HG03575 (cell line): ENCODE measurements around the gene RCC2.

ENCODE experiments used
- ATAC-seq: cut with Tn5 transposase; IDR thresholded peaks from one replicate; pipeline ENCODE4 v1.9.1; 2021; ENCODE audit not compliant: unreplicated experiment, insufficient number of reproducible peaks, low FRiP score; ENCODE audit errors: extremely low read depth

Gene RCC2

DNA sequence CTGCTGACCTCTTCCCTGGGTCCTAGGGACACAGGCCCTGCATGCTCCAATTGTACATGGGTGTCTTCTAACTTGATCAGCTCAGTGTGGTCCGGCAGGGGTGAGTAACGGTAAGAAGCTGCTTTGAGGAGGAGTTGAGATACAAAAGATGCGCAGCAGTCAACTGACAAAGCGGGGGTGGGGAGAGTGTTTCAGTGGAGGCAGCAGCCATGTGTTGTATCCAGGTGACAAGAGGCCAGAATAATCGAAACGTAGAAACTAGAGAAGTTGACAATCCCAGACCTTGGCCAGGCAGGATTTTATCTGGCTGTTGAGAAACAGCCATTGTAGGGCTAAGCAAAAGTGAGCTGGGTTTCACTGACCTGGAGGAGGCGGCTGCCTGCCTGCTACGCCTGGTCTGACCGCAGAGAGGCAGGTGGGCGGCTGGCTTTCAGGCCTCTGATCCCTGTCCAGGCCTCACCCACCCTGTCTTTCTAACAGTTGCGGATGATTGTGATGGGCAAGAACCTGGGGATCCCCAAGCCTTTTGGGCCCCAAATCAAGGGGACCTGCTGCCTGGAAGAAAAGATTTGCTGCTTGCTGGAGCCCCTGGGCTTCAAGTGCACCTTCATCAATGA is 38.6 kb downstream of the RCC2 start:
- no peak for ATAC-seq

DNA sequence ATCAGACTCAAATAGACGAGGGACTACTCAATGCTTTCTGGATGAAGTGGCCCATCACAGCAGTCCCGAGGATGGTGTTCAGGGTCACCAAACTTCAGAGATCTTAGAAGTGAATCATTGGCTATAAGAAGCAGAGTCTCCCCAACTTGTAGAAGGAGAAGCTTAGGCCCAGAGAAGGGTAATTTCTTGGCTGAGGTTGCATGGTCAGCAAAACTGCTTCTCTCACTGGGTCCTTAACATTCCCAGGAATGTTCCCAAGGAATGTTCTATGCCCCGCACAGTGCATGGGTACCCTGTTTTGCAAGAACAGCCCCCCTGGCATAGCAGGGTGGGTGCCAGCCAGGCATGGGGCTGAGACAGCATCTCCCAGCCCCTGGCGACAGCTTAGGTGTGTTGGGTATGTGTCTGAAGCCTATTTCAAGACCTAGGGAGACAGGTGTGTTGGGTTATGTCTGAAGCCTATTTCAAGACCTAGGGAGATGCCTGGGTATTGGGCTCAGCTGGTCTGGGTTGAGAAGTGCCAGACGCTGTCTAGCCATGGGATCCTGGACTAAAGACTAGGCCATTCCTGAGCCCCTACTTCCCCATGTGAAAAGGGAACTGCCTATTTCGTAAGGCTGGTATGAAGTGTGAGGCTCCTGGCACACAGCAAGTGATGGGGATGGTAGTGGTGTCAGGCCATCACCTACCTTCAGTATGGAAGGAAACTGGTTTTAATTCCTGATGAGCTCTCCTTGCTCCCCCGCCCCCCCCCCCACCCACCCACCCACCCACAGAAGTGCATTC is 41.4 kb downstream of the RCC2 start:
- no peak for ATAC-seq

DNA sequence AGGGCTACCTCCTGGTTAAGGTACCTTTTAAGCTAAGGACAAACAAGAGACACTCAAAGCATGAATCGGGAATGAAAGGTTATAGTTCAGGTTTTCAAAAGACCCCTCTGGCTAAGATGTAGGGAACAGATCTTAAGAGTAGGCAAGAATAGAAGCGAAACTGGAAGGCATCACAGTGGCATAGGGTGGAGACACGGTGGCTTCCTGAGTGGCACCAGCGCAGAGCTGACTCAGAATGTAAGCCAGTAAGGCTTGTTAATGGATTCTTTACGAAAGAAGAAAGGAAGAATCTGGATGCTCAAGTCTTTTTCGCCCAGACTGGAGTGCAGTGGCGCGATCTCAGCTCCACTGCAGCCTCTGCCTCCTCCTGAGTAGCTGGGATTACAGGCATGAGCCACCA is 46.2 kb downstream of the RCC2 start:
- ATAC-seq, result no peak

DNA sequence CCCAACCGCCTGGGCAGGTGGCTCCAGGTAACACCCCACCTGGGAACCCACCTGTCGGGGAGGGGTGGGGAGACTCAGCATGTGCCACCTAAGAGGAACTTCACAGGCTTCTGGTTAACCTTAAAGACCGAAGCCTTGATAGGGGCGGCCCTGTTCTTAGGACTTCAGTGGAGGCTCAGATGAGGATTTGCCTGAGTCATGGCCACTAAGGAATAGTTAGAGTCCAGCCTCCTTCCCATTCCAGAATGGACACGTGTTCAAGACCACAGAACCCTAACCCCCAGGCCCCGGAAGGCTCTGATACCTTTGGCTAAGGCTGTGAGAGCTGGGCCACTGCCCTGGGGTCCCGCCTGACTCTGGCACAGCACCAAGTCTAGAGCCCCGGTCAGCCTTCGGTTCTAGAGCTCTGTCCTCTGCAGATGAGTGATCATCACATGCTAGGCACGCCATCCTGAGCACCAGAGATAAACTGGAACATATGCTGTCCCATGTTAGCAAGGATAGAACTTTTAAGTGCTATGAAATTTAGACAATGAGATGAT is 47.2 kb downstream of the RCC2 start:
- no peak for ATAC-seq

DNA sequence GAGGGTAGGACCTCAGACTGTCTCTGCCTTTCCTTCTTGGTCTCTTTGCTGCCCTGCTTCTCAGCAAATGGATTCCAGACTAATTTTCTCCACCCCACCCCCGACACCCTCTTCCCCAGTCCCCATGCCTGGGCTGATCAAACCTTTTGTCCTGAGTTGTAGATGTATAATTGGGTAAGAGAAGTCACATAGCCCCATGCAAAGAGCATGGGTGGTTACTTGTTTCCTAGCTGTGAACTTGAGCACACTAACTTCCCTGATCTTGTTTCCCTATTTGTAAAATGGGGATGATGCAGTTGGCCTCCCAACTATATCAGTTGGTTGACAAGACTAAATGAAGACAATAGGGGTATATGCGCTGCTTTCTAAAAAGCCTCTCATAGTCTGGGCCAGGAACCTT is 58.3 kb downstream of the RCC2 start:
- no peak for ATAC-seq

DNA sequence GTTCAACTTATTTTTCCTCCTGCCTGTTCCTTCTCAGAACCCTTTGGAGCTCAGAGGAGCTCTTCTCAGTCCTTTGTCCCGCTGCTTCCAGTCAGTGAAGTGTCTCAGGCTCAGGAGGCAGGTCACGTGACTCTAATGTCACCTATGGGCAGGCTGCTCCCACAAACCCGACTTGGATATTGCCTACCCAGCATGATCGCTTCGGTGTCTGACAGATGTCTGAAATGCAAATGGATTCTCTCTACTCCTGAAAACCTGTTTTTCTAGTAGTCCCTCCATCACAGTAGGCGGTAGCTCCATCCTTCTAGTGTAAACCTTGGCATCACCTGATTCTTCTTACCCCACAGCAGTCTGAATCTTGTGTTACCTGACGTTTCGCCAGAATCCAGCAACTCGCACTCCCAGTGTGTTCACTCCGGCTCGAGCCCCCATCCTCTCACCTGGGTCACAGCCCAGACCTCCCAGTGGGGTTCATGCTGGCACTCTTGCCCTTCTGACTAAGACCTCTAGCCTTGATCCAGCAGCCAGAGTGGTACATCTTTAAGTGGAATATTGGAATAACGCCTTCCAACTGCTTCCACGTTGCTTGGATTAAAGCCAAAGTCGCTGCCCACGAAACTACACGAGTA is 62.0 kb downstream of the RCC2 start:
- ATAC-seq, result no peak

DNA sequence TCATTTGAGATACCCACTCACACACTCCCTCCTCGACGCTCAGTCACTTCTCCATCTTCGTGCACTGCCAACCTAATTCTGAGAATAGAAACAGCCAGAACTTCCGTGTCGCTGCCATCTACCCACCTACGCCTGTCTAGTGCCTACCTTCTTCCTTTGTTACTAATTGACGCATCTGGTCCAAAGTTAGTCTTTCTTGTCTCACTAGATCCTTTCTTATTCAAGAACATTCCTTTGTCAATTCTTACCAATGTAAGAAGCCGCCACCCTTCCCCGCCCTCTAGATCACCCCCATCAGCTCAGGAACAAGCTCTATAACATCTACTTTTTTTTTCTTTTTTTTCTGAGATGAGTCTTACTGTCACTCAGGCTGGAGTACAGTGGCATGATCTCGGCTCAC is 63.8 kb downstream of the RCC2 start:
- ATAC-seq, result no peak

DNA sequence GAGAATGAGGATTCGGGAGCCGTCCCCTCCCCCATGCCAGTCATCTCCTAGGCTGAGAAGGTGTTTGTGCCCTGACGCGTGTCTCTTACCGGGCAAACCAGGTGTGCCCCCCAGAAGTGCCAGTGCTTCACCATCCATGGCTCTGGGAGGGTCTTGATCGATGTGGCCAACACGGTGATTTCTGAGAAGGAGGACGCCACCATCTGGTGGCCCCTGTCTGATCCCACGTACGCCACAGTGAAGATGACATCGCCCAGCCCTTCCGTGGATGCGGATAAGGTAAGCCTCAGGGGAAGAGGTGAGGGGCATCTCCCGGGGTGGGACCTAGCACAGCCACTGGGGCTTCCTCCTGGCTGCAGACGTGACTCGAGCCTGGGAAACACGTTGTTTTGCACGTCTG is 66.5 kb downstream of the RCC2 start:
- ATAC-seq, result no peak

DNA sequence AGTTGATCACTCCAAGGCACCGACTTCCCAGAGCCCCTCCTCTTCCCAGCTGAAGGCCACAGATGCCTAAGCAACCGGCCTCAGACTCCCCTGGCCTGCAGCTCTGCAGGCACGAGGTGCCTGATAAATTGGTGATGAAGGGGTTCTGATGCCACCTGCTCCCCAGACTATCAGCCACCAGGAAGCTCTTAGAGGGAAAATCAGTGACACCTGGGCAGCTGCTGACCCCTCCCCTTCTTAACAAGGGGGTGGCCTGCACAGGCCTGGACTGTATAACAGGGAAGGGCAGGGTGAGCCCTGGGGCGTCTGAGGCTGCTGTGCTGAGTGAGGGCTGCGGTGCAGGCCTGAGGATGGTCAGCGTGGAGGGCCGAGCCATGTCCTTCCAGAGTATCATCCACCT is 67.6 kb downstream of the RCC2 start, which contains the start of gene PADI6:
TSS of gene PADI6 (plus strand) at position 301 of the 400 bp plus-strand sequence. CDS start at position 351, 50 bp downstream.
- no peak for ATAC-seq

DNA sequence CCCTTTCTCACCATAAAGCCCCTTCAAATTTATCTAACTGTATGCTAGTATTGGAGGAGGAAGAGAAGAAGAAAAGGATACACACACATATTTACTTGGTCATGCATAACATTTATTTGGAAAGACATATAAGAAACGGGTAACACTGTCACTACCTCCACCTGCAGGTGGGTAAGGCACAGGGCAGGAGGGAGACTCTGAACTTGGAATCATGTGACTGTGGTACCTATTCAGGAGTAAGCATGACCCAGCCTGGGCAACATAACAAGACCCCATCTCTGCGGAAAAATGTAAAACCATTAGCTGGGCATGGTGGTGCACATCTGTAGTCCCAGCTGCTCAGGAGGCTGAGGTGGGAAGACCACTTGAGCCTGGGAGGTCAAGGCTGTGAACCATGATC is 68.9 kb downstream of the RCC2 start:
- no peak for ATAC-seq

DNA sequence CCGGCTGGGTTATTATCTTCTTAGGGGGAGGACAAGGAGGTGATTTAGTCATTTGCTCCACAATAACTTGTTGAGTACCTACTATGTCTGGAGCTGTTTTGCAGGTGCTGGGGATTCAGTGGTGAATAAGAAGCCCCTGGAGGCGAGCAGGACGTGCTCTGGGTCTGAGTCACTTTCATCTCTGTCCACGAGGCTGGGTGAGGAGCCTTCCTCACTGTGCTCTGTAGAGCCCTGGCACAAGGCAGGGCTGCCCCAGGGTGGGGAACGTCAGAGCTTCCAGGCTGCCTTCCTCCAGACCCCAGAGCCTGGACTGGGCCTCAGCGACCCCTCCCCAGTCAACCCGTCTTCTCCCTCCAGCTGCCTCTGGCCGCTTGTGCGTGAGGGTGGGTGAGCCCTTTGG is 70.0 kb downstream of the RCC2 start:
- no peak for ATAC-seq

DNA sequence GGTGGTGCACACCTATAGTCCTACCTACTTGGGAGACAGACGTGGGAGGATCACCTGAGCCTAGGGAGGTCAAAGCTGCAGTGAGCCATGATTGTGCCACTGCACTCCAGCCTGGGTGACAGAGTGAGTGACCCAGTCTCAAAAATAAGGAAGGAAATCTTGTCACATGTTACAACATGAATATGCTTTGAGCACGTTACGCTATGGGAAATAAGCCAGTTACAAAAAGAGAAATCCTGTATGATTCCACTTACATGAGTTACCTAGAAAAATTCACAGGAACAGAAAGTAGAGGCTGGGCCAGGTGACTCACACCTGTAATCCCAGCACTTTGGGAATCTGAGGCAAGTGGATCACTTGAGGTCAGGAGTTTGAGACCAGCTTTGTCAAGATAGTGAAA is 74.2 kb downstream of the RCC2 start:
- no peak for ATAC-seq

DNA sequence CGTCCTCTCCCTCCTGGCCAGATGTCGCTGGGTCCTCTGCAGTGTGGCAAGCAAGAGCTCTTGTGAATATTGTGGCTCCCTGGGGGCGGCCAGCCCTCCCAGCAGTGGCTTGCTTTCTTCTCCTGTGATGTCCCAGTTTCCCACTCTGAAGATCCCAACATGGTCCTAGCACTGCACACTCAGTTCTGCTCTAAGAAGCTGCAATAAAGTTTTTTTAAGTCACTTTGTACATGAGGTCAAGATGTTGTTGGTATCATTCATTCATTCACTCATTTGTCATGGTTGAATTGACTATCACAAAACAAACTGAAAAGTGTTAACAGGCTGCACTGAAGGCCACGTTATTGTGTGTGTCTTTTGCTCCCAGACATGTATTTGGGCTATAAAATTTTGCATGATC is 75.7 kb downstream of the RCC2 start:
- ATAC-seq, result no peak

DNA sequence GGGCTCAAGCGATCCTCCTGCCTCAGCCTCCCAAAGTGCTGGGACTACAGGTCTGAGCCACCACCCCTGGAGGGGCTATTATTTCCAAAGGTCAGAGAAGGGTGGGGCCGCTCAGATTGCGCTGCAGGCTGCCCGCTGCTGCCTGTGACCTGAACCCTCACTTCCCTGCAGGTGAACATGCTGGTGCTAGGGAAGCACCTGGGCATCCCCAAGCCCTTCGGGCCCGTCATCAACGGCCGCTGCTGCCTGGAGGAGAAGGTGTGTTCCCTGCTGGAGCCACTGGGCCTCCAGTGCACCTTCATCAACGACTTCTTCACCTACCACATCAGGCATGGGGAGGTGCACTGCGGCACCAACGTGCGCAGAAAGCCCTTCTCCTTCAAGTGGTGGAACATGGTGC is 76.1 kb downstream of the RCC2 start:
- no peak for ATAC-seq

DNA sequence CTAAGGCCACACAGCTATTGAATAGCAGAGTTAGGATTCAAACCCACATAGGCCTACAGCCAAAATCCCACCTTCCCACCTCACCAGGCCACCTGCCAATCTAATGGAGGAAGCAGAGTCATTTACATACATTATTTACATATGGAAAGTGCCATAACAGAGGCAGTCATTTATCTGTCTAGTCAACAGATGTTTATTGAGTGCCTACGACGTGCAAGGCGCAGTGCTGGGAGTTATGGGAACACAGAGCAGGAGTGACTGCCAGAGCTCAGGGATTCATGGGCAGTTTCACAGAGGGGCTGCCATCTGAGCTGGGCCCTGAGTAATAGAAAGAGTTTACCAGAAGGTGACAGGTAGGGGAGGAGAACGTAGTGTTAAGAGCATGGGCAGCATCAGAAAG is 77.8 kb downstream of the RCC2 start:
- no peak for ATAC-seq

DNA sequence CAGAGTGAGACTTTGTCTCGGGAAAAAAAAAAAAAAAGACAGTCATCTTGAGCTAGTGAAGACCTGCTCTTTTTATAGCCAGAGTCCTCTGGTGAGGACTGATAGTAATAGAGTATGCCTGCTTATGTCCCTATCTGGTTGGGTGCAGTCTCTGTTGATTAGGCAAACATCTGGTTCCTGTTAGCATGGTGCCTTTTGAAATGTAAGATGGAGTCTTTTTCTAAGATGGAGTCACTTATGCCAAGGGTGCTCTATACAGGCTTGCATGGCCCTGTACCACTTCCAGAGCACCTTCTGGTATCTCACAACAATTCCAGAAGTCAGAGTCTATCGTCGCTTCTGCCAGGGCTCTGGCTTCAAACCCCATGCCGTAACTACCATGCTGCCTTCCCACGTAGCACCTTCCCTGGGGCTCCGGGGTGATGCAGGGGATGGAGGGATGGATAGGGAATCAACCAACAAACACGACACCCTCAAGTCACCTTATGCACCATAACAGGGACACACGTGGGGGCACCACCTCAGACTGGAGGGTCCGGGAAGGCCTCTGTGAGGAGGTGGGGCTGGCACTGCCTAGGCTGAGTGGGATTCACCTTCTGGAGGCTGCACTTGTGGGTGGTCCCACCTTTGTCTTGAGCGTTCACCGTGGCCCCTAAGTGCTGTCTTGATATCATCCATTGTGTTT is 79.1 kb downstream of the RCC2 start:
- ATAC-seq, result no peak

DNA sequence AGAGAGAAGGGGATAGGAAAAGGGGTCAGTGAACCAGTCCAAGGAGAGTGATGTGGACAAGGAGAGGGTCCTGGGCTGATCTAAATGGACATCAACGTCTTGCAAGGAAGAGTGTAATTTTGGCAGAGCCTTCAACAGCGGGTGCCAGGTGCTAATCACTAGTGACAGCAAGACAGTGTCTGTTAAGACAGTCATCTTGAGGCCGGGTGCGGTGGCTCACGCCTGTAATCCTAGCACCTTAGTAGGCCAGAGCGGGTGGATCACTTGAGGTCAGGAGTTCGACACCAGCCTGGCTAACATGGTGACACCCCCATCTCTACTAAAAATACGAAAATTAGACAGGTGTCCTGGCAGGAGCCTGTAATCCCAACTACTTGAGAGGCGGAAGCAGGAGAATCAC is 79.7 kb downstream of the RCC2 start:
- no peak for ATAC-seq

DNA sequence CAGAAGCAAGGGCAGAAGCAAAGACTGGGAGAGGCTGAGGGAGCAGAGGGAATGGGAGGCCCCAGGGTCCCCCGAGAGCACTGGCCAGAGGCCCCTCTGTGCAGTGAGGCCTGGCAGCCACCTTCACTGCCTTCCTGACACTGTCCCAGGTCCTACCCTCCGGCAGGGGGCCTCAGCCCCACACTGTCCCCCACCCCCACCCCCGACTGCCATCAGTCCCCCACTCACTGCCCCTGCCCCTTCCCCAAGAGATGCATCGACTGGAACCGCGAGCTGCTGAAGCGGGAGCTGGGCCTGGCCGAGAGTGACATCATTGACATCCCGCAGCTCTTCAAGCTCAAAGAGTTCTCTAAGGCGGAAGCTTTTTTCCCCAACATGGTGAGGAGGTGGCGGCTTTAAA is 80.4 kb downstream of the RCC2 start:
- no peak for ATAC-seq

DNA sequence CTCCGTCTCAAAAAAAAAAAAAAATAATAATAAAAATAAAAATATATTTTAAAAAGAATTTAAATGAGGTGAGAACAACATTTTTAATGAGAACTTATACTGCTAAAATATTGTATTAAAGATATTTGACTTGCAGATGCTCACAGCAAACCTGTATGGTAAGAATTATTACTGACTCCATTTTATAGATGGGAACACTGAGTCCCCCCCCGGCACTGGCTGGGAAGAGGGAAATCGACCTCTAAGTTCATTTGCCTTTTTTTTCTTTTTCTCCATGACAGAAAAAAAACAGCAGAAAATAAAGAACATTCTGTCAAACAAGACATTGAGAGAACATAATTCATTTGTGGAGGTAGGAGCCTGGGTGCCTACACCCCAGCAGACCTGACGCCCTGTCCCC is 80.9 kb downstream of the RCC2 start:
- ATAC-seq, result no peak
